ENCODE measurements around the gene ABCC4. TPM values are rescaled to one million over a fixed set of nuclear protein-coding genes. Genes with fewer than 3 reads are reported as not detected.
A peak's percentile ranks its signal among the peaks of the same experiment; 100 is the strongest.

ABCC4 gene
- total RNA-seq, 1 donor from 2014 or later, result 19.0 TPM

DNA sequence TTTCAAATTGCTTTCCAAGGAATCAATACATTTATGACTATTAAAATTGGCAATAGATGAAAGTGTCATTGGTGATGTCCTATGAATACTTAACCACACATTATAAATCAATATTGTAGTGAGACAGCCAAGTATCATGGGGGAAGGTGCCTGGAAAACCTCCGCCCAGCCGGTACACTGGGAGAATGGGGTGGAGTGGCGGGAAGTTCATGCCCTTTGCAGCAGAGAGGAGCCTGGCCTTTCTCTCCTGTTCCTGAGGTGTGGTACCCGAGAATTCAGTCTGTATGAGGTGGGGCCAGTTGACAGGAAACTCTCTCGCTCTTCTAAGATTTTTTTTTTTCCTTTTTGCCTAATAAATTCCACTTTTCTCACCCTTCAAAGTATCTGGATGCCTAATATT is 25.4 kb upstream of the ABCC4 start:
- H3K9me3 Mint-ChIP-seq (ENCODE audit: unreplicated experiment), result no peaks in the 10 kb centered on the region
- peak overlapping the region; percentile 9 for H3K27ac Mint-ChIP-seq (ENCODE audit: unreplicated experiment)
- TF ChIP-seq, protein P1, sequence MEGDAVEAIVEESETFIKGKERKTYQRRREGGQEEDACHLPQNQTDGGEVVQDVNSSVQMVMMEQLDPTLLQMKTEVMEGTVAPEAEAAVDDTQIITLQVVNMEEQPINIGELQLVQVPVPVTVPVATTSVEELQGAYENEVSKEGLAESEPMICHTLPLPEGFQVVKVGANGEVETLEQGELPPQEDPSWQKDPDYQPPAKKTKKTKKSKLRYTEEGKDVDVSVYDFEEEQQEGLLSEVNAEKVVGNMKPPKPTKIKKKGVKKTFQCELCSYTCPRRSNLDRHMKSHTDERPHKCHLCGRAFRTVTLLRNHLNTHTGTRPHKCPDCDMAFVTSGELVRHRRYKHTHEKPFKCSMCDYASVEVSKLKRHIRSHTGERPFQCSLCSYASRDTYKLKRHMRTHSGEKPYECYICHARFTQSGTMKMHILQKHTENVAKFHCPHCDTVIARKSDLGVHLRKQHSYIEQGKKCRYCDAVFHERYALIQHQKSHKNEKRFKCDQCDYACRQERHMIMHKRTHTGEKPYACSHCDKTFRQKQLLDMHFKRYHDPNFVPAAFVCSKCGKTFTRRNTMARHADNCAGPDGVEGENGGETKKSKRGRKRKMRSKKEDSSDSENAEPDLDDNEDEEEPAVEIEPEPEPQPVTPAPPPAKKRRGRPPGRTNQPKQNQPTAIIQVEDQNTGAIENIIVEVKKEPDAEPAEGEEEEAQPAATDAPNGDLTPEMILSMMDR (IDR thresholded peaks at IDR 0.05; ENCODE audit: unreplicated experiment), result no peak
- no peak overlapping the region for H3K4me3 Mint-ChIP-seq (ENCODE audit: unreplicated experiment)
- H3K4me1 Mint-ChIP-seq (ENCODE audit: unreplicated experiment), result peaks cover 20% of the 10 kb centered on the region
- peaks cover 3% of the 10 kb centered on the region for H3K27me3 Mint-ChIP-seq (ENCODE audit: unreplicated experiment)
- no peak for DNase-seq (ENCODE audit: low spot score)
- H3K36me3 Mint-ChIP-seq (ENCODE audit: low read depth, unreplicated experiment), result no peaks in the 10 kb centered on the region

DNA sequence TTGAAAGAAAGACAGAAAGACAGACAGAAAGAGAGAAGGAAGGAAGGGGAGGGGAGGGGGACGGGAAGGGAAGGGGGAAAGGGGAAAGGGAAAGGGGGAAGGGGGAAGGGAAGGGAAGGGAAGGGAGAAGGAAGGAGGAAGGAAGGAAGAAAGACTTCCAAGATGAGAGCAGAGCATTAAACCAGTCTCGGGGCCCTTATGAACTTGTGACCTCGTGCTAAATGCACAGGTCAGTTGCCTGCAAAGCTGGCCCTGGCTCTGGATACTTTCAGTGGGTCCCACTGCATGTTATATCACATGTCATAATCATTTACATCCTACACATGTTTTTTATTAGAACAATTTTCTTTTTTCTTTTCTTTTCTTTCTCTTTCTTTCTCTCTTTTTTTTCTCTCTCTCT is 24.2 kb upstream of the ABCC4 start:
- peak overlapping the region; percentile 99 for H3K27ac Mint-ChIP-seq (ENCODE audit: unreplicated experiment)

DNA sequence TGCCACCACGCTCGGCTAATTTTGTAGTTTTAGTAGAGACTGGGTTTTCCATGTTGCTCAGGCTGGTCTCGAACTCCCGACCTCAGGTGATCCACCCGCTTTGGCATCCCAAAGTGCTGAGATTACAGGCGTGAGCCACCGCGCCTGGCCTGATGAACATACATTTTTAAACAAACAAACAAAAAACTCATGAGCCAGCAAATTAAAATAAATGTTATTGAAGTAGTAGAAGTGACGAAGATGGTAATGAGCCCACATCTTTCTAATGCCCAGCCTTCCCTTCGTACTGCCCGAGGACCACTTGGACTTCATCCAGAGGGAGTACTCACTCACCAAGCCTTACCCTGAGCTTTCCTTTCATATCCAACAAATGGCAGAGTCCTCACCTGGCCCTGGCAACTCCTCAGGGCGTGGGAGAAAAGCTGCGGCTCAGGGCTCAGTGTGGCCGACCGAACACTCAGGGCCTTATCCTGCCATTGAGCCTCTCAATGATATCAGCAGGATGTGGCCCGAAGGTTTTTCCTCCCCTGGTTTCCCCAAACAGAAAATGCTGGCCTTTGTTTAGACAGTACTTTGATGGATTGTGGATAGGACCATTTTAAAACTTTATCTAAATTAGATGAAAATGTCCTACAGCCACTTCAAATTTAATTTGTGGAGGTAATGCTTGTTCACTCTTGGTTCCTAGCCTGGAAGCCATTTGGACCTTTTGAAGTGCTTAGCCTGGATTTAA is 22.8 kb upstream of the ABCC4 start:
- peaks cover 1% of the 10 kb centered on the region for H3K27me3 Mint-ChIP-seq (ENCODE audit: unreplicated experiment)
- H3K27ac Mint-ChIP-seq (ENCODE audit: unreplicated experiment), result peak overlapping the region; percentile 99
- TF ChIP-seq, protein P1 (IDR thresholded peaks at IDR 0.05; ENCODE audit: unreplicated experiment), result no peak
- no peaks in the 10 kb centered on the region for H3K9me3 Mint-ChIP-seq (ENCODE audit: unreplicated experiment)
- DNase-seq (ENCODE audit: low spot score), result peak; percentile 26
- no peak overlapping the region for H3K4me3 Mint-ChIP-seq (ENCODE audit: unreplicated experiment)
- H3K4me1 Mint-ChIP-seq (ENCODE audit: unreplicated experiment), result peaks cover 20% of the 10 kb centered on the region
- no peaks in the 10 kb centered on the region for H3K36me3 Mint-ChIP-seq (ENCODE audit: low read depth, unreplicated experiment)

More for the DNA sequence above, 24.2 kb upstream of the ABCC4 start:
- Mint-ChIP-seq H3K4me1 (ENCODE audit: unreplicated experiment) (peaks cover 20% of the 10 kb centered on the region), H3K36me3 (ENCODE audit: low read depth, unreplicated experiment) (no peaks in the 10 kb centered on the region), H3K9me3 (ENCODE audit: unreplicated experiment) (no peaks in the 10 kb centered on the region), H3K4me3 (ENCODE audit: unreplicated experiment) (no peak overlapping the region), H3K27me3 (ENCODE audit: unreplicated experiment) (peaks cover 1% of the 10 kb centered on the region)
- TF ChIP-seq, protein P1 (IDR thresholded peaks at IDR 0.05; ENCODE audit: unreplicated experiment), result no peak
- no peak for DNase-seq (ENCODE audit: low spot score)

DNA sequence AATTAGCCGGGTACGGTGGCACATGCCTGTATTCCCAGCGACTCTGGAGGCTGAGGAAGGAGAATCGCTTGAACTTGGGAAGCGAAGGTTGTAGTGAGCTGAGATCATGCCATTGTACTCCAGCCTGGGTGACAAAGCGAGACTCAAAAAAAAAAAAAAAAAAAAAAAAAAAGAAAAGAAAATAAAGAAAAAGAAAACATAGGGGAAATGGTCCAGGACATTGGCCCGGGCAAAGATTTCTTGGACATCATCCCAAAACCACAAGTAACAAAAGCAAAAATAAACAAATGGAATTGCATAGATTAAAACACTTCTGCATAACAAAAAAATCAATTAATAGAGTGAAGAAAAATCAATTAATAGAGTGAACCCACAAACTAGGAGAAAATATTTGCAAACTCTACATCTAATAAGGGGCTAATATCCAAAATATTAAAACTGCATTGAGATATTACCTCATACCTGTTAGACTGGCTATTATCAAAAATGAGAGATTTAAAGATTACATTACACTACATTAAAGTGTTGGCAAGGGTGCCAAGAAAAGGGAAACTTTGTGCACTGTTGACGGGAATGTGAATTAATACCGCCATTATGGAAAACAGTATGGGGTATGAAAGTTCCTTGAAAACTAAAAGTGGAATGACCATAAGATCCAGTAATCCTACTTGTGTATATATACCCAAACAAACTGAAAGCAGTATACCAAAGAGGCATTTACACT is 18.5 kb upstream of the ABCC4 start:
- DNase-seq (ENCODE audit: low spot score), result no peak
- Mint-ChIP-seq H3K4me1 (ENCODE audit: unreplicated experiment) (peaks cover 7% of the 10 kb centered on the region), H3K4me3 (ENCODE audit: unreplicated experiment) (no peak overlapping the region), H3K27ac (ENCODE audit: unreplicated experiment) (no peak overlapping the region), H3K27me3 (ENCODE audit: unreplicated experiment) (peaks cover 1% of the 10 kb centered on the region), H3K36me3 (ENCODE audit: low read depth, unreplicated experiment) (no peaks in the 10 kb centered on the region), H3K9me3 (ENCODE audit: unreplicated experiment) (no peaks in the 10 kb centered on the region)
- TF ChIP-seq, protein P1 (IDR thresholded peaks at IDR 0.05; ENCODE audit: unreplicated experiment), result no peak

All from endothelial cell (in vitro differentiated cells).